Measurements from ENCODE around the gene TEX53. TPM values are rescaled to one million over a fixed set of nuclear protein-coding genes. Genes with fewer than 3 reads are reported as not detected.

Gene TEX53
- total RNA-seq (ENCODE audit: insufficient read depth, low replicate concordance) = not detected

- DNase-seq (ENCODE audit: low spot score) = no peak
Observed at GRCh38 chr9:114657705-114658104, at the start of gene TEX53. Gene TEX53 (minus strand): TSS chr9:114657805. CDS start chr9:114657774, 31 bp downstream.

GRCh38 chr9:114706711-114707110 lies 49.1 kb upstream of the TEX53 start:
- DNase-seq (ENCODE audit: low spot score) = no peak

GRCh38 chr9:114701988-114702387 lies 44.4 kb upstream of the TEX53 start:
- DNase-seq (ENCODE audit: low spot score) = no peak

- no peak for DNase-seq (ENCODE audit: low spot score)
Observed at GRCh38 chr9:114697951-114698351, 40.3 kb upstream of the TEX53 start.

GRCh38 chr9:114696814-114697544 lies 39.4 kb upstream of the TEX53 start:
- DNase-seq (ENCODE audit: low spot score) = no peak

GRCh38 chr9:114695948-114696347 lies 38.3 kb upstream of the TEX53 start:
- DNase-seq (ENCODE audit: low spot score) = no peak

GRCh38 chr9:114694719-114695269 lies 37.2 kb upstream of the TEX53 start:
- no peak for DNase-seq (ENCODE audit: low spot score)

GRCh38 chr9:114694146-114694545 lies 36.5 kb upstream of the TEX53 start:
- DNase-seq (ENCODE audit: low spot score) = no peak

GRCh38 chr9:114693248-114693855 lies 35.7 kb upstream of the TEX53 start:
- DNase-seq (ENCODE audit: low spot score) = peak; percentile 25

- no peak for DNase-seq (ENCODE audit: low spot score)
Observed at GRCh38 chr9:114691956-114692295, 34.3 kb upstream of the TEX53 start.

GRCh38 chr9:114691046-114691955 lies 33.7 kb upstream of the TEX53 start:
- peak; percentile 28 for DNase-seq (ENCODE audit: low spot score)

- no peak for DNase-seq (ENCODE audit: low spot score)
Observed at GRCh38 chr9:114690308-114690707, 32.7 kb upstream of the TEX53 start.

- DNase-seq (ENCODE audit: low spot score) = no peak
Observed at GRCh38 chr9:114689813-114690212, 32.2 kb upstream of the TEX53 start.

GRCh38 chr9:114688909-114689610 lies 31.5 kb upstream of the TEX53 start:
- DNase-seq (ENCODE audit: low spot score) = no peak

- no peak for DNase-seq (ENCODE audit: low spot score)
Observed at GRCh38 chr9:114688379-114688778, 30.8 kb upstream of the TEX53 start.

GRCh38 chr9:114687034-114687433 lies 29.4 kb upstream of the TEX53 start:
- no peak for DNase-seq (ENCODE audit: low spot score)

GRCh38 chr9:114685951-114686350 lies 28.3 kb upstream of the TEX53 start:
- DNase-seq (ENCODE audit: low spot score) = no peak

GRCh38 chr9:114684036-114684435 lies 26.4 kb upstream of the TEX53 start:
- no peak for DNase-seq (ENCODE audit: low spot score)

- DNase-seq (ENCODE audit: low spot score) = no peak
Observed at GRCh38 chr9:114682846-114683245, 25.2 kb upstream of the TEX53 start.

- peak; percentile 51 for DNase-seq (ENCODE audit: low spot score)
Observed at GRCh38 chr9:114681594-114682332, 24.2 kb upstream of the TEX53 start, which contains the start of gene TEX48. Gene TEX48 (minus strand): TSS chr9:114682192. CDS start chr9:114671723, 10,469 bp downstream.

All from umbilical cord (tissue), 2 donors.